HG03442 (cell line): Measurements from ENCODE around the gene NGLY1.

ENCODE experiments used
- ATAC-seq: cut with Tn5 transposase; IDR thresholded peaks from one replicate; pipeline ENCODE4 v1.9.1; 2021; ENCODE audit warnings: mild to moderate bottlenecking, moderate library complexity; ENCODE audit not compliant: unreplicated experiment

The NGLY1 gene

DNA sequence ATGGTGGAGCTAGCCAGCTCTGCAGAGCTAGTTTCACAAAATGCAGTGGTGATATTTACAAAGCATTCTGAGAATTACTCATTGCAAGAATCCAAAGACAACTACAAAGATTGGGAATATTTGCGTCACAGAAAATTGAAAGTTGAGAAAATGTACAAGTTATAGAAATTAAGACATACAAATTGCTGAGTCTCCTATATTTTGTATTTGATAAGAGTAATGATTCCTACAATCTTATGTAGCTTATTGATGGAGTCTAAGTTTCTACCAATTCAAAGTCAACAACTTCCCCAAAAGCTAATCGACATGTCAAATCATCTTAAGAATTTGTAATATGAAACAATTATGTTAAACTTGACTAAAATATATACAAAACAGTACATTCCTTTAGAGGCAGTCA, 72.2 kb downstream of the NGLY1 start:
- ATAC-seq = no peak

DNA sequence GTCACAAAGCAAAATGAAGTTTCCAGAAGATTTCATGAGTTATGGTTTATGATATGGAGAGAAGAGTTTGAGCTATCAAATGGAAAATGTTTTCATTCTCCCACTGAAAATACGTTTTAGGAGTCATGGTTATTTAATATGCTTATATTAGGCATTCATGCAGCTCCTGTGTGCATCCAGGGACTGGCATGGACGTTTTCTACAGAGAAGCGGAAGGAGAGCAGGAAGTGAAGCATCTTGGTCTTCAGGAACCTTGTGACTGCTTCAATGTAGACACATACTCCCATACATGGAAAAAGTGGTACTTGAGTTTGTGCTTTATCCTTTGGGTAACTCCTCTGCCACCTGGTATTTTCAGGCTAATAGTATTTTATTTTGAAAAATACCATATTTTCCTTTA, 75.2 kb downstream of the NGLY1 start:
- no peak for ATAC-seq

DNA sequence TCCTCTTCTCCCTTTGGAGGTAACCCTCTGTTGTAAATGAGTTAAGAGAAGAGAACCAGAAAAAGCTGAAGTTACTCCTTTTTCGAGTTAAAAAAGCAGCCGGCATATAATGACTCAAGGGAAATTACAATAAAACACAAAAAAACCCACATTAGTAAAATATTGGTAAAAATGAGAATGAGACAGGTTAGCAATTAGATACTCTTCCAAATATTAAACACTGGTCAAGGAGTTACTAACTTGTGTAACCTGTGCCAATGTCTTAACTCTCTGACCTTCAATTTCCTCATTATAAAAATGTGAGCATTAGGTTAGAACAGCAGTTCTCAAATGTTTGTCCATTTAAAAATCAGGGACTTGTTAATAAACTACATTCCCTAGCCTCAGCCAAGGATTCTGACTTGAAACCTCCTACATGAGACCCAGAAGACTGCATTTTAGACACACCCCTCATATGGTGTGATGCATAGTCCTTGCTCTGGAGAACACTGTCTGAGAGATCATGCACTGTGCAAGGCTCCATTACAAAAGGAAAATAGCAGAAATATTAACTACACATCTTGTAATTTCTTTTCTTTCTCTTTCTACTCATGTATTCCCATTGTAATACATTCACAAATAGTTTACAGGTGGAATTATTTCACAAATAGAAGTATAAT, 75.8 kb downstream of the NGLY1 start:
- ATAC-seq = no peak

DNA sequence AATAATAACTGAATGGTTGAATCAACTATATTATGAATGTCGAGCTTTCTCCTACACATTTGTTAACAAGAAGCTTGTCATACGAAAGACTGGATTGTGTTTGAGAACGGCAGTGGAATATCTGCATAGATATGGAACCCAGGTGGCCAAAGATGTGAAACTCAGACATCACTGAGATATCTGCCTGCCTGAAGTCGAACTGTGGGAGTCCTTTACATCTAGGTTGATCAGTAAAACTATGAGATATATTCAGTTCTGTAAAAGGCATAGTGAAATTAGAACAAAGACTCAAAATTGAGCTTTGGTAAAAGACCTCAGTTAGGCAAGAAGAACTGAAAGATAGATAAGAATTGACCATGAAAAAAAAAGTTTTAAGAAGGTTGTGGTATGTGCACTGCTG, 77.0 kb downstream of the NGLY1 start:
- ATAC-seq = no peak

DNA sequence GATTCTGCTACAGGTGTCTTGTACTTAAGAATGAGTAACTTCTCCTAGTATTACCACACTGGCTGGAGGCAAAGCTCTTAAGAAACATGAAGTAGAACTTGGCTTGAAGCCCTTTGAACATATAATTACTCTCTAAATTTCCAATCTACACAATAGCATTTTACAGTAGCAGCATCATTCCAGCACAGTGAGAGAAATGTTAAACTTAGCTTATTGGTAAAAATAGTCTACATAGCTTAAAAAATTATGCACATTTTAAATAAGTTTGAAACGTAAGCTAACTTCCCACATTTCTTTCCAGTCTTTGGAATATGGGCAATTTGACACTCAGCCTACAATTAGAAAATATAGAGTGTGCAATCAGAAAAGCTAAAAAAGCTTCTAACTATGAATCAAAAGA, 85.7 kb downstream of the NGLY1 start:
- ATAC-seq = no peak

DNA sequence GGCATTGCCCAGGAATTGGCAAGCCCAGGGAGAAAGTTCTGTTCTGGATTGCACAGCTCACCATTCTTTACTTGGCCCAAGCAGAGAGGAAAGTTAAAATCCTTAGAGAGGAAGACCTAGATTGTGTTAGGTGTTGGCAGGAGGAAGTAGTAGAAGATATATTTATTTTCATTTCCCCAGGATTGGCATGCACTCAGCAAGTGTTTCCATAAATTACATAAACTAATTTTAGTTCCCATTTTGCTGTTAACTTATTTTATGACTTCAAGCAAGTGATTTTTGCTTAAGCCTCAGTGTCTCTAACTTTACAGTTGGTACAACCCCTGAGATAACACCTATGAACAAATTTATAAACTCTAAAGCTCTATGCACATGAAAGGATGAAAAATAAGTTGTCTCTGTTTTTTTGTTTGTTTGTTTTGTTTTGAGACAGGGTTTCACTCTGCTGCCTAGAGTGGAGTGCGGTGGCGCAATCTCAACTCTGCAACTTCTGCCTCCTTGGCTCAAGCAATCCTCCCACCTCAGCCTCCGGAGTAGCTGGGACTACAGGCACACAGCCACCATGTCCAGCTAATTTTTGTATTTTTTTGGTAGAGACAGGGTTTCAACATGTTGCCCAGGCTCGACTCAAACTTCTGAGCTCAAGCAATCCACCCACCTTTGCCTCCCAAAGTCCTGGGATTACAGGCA, 87.4 kb downstream of the NGLY1 start:
- ATAC-seq = no peak

DNA sequence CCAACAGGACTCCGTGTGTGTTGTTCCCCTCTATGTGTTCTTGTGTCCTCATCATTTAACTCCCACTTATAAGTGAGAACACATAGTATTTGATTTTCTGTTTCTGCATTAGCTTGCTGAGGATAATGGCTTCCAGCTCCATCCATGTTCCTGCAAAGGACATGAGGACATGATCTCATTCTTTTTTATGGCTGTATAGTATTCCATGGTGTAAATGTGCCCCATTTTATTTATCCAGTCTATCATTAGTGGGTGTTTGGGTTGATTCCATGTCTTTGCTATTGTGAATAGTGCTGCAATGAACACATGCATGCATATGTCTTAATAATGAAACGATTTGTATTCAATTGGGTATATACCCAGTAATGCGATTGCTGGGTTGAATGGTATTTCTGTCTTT, 90.0 kb downstream of the NGLY1 start:
- no peak for ATAC-seq

DNA sequence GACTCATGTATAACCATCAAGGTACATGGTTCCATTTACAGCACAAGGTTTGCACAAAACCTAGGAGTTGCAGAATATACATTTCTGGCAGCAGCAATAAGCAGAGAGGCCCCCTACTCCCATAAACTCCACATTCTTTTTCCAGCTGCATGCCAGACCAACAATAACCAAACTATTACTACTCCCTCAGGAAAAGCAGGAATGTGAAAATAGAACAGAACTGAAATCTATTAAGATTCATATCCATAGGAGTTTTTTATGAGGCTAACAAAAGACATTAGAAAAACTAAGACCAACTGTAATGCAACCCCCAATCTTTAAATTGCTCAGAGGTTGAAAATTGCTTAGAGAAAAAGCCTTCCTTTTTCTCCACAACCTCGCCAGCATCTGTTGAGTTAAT, 90.9 kb downstream of the NGLY1 start:
- no peak for ATAC-seq

DNA sequence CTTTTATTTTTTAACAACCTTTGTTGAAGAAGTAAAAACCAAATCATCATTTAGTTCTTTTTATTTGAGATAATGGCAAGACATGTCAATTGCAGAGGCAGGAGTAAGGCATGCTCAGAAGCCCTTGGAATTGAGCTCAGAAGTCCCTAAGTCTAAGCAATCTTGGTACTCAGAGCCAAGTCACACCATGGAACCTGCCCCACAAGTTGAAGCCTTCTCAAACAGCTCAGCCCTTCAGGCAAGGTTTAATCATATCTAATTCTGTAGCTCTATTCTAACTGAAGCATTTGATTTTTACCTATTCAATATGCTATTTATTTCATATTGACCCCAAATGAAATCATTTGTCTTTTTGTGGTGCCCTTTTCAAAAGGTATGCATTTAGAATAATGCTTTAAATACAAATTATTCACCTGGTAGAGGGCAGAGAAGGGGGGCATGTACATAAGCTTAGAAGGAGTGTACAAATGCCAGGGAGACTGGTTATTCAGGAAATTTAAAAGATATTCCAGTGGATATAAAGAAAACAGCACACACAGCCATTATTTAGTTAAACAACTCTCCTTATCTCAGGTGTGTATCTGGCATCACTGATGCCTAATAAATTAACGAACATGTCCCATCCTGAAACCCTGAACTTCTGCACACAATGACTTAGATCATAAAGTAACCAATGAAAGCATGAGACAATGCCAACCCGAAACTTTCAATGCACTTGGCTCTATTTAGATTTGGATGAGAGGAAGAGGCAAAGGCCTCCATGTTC, 92.3 kb downstream of the NGLY1 start:
- no peak for ATAC-seq

DNA sequence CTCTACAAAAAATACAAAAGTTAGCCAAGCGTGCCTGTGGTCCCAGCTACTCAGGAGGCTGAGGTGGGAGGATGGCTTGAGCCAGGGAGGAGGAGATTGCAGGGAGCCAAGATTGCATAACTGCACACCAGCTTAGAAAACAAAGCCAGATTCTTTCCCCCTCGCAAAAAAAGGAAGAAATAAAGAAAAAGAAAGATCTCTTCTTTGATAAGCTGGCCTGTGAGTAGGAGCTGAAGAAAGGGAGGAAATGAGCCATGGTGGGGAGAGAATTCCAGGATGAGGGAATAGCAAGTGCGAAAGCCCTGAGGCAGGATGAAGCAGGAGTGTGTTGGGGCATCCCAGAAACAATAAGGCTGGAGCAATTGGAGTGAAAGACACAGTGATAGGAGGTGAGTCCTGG, 94.0 kb downstream of the NGLY1 start:
- ATAC-seq = no peak

DNA sequence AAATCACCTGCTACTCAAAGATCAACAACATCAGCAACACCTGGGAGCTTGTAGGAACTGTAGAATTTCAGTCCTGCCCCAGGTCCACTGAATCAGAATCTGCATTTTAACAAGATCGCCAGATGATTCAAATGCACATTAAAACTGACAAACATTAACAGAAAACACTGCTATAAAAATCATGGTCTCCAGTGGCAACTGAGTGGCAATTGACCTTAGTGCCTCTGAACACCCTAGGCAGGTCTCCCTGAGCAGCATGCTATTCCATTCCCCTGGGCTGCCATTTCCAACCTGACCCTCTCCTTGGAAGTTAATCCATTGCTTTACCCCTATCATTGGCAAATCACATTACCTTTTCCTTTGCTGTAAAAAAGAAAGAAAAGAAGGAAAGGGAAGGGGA, 95.5 kb downstream of the NGLY1 start:
- no peak for ATAC-seq

DNA sequence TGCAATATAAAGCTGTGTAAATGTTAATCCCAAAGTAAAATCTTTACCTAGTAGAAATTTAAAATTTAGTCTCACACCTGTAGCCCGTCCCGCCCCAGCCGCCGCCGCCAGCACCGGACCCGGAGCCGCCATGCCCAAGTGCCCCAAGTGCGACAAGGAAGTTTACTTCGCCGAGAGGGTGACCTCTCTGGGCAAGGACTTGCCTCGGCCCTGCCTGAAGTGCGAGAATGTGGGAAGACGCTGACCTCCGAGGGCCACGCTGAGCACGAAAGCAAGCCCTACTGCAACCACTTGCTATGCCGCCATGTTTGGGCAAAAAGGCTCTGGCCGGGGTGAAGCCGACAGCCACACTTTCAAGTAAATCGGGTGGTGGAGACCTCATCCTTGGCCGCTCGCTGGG, 96.5 kb downstream of the NGLY1 start:
- ATAC-seq = no peak

DNA sequence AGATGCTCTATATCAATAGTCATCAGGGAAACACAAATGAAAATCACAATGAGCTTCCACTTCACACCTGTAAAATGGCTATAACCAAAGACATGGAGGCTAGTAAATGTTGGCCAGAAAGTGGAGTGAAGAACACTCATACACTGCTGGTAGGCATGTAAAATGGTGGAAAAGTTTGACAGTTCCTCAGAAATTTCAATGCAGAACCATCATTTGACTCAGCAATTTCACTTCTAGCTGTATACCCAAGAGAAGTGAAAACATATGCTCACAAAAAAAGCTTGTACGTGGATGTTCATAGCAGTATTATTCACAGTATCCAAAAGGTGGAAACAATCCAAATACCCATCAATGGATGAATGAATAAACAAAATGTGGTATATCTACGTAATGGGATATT, 99.4 kb downstream of the NGLY1 start:
- no peak for ATAC-seq

DNA sequence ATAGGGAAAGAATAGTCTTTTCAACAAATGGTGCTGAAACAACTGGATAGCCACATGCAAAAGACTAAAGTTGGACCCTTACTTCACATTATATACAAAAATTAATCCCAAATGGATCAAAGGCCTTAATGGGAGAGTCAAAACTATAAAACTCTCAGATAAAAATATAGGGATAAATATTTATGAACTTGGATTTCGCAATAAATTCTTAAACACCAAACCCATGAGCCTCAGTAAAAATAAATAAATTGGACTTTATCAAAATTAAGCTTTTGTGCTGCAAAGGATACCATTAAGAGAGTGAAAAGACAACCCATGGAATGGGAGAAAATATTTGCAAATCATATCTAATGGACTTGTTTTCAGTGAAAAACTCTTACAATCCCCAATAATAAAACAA, 99.8 kb downstream of the NGLY1 start:
- no peak for ATAC-seq

DNA sequence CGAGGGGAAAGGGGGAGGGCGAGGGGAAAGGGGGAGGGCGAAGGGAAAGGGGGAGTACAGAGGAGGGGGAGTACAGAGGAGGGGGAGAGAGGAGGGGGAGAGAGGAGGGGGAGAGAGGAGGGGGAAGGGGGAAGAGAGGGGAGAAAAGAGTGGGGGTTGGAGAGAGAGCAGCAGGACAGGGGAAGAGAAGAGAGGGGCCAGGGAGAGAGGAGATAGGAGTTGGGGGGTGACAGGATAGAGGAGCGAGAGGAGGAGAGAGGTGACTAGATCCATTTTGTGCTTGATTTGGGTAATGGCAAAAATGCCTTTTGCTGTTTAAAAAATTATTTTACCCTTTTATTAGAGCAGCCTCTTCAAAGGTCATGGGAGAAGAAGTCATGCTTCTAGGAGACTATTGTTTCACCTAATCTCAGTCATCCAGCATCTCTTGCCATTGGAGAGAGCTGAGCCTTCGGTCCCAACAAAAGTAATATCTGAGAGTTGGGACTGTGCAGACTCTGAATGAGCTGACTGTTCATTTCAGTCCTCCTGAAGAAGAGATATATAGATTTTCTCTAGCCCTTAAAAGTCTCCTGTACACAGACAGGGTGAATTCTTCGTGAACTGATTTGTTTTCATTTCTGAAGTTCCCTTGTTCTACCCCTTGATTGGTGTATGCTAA, 103.5 kb downstream of the NGLY1 start:
- ATAC-seq = no peak

DNA sequence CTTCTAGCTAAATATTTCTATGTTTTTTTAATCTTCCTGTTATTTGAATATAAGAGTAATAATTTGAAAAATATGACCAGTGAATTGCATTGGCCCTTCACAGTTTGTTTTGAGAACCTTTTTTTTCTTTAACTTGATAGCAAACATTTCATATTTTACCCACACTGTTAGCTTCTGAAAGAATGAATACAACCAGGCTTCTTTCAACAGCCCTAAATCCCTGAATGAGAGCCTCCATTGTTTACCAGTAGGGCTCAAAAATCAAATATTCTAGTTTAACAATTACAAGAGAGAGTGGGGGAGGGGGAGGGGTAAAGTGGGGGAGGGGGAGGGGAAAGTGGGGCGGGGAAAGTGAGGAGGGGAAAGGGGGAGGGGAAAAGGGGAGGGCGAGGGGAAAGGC, 104.1 kb downstream of the NGLY1 start:
- no peak for ATAC-seq

DNA sequence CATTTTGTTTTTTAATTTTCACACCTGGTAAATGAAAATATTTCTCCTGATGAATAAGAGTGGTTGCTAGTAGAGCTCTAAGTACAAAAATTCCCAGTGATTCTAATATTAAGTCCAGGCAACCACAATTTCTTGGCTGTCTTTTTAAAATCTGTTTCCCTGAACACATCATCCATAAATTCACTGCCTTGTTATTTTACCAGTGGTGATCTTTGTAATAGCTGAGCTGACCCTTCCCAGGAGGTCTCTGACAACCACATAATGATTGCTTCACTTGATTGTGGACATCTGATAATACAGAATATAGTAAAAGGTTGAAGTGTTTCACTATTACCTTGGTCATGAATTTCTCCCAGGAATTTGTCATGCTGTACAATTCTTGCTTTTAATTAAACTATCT, 104.7 kb downstream of the NGLY1 start:
- no peak for ATAC-seq

DNA sequence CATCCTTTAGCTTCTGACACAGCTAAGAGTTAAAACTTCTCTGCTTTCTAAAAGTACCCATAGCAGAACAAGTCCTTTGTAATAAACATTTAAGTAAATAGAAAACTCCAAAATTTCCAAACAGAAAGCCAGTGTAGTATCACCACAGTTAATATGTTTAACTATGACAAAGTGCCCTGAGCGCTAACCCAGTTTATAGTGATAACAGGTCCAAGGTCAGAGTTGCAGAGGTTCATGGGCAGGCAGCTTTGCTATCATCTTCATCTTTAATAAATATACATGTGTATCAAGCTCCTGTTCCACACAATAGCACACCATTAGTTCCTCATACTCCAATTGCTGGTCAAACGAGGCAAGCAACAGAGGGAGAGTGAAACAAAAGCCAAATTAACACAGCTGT, 106.1 kb downstream of the NGLY1 start:
- no peak for ATAC-seq

DNA sequence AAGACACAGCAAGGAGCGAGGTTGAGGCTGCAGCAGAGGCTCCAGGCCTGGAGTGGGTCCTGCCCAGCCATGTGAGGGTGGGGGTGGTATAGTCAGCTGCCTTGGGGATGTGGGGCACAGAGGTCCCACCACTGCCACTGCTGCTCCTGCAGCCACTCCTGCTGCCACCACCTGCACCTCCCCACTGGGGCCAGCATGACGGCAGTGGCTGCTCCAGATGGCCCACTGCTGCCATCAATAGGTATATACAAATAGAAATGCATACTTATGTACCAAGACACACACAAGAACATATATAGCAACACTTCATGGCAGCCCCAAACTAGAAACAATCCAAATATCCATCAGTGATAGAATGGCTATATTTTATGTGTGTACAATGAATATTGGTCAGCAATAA, 108.6 kb downstream of the NGLY1 start:
- ATAC-seq = no peak

DNA sequence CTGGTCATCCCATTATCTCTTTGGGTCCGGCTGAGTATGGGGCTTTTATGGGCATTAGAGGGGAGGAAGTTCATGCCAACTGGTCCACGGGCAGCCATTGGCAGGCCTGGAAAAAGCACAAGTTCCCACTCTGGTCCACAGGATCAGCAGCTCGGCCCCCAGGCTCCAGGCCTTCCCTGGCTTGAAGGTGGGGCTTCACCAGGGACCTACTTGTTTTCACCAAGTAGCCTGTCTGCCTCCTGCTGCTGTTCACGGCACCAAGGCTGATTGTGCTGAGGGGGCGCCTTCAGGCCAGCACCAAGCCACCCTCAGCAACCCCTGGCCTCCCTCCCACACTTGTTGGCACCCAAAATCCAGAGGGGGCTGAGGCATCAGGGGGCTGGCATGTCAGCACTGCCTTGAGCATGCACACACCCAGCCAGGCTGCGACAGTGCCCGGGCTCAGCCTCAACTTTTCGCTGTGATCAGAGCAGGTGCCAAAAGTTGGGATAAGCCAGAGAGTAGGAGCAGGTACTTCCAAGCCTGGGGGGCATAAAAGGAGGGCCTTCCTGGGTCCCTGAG, 109.4 kb downstream of the NGLY1 start:
- no peak for ATAC-seq
